RWPE1 (cell line): ENCODE results near the gene NUP153.

Experiments
- CTCF ChIA-PET: fragments of 350-600 bp; sonication (Branson Sonifier 250); formaldehyde crosslinking; extraction: SDS; loops from one replicate; lab custom pipeline; 2021; lab: Yijun Ruan, JAX
- POLR2A ChIA-PET: fragments of 400-600 bp; formaldehyde crosslinking; extraction: SDS; loops from one replicate; lab custom pipeline; 2020; ENCODE audit warnings: antibody characterized with exemption; ENCODE audit not compliant: low non-redundant PET; lab: Yijun Ruan, JAX
- DNase-seq: peaks from one replicate; pipeline ENCODE4 v3.0.0; 2012; ENCODE audit warnings: low spot score
- H3K27ac ChIP-seq: fragments of 450-650 bp; 2 replicates; pipeline ENCODE4 v1.5.1; 2017
- TF ChIP-seq, protein P1 (sequence below): fragments of 450-650 bp; conservative IDR thresholded peaks from 2 replicates; pipeline ENCODE4 v1.5.1; 2017; ENCODE audit warnings: low read depth, mild to moderate bottlenecking

NUP153 gene

GRCh38 chr6:17650656-17651309 is 55.9 kb downstream of the NUP153 start:
- CTCF ChIA-PET: interaction anchor here (1.0 kb wide), 1 partner anchor 26 kb away, joined by 5 read pairs; no protein-coding TSS in a partner anchor
- no peak overlapping the region for H3K27ac ChIP-seq
- no peak for DNase-seq
- TF ChIP-seq, protein P1, sequence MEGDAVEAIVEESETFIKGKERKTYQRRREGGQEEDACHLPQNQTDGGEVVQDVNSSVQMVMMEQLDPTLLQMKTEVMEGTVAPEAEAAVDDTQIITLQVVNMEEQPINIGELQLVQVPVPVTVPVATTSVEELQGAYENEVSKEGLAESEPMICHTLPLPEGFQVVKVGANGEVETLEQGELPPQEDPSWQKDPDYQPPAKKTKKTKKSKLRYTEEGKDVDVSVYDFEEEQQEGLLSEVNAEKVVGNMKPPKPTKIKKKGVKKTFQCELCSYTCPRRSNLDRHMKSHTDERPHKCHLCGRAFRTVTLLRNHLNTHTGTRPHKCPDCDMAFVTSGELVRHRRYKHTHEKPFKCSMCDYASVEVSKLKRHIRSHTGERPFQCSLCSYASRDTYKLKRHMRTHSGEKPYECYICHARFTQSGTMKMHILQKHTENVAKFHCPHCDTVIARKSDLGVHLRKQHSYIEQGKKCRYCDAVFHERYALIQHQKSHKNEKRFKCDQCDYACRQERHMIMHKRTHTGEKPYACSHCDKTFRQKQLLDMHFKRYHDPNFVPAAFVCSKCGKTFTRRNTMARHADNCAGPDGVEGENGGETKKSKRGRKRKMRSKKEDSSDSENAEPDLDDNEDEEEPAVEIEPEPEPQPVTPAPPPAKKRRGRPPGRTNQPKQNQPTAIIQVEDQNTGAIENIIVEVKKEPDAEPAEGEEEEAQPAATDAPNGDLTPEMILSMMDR: no peak
- POLR2A ChIA-PET: no interaction called here

- POLR2A ChIA-PET: no interaction called here
- CTCF ChIA-PET: no interaction called here
- H3K27ac ChIP-seq: no peak overlapping the region
- TF ChIP-seq, protein P1: no peak
- DNase-seq: no peak
These were observed 58.0 kb downstream of the NUP153 start for GRCh38 chr6:17648745-17649144.

DNA sequence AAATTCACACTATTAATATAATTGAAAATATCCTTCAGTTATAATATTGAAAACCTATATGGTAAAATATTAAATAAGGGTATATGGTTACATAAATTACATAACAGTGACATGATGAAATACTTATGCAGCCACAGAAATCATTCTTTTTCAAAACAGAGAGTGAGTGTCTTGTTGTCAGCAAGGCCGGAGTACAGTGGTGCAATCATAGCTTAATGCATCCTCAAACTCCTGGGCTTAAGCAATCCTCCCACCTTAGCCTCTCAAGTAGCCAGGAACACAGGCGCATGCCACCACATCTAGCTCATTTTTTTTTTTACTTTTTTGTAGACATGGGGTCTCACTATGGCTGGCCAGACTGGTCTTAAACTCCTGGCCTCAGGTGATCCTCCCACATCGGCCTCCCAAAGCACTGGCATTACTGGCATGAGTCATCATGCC is 66.2 kb downstream of the NUP153 start:
- TF ChIP-seq, protein P1: no peak
- no peak for DNase-seq
- POLR2A ChIA-PET: no interaction called here

GRCh38 chr6:17638212-17638715 is 68.5 kb downstream of the NUP153 start:
- TF ChIP-seq, protein P1: no peak
- POLR2A ChIA-PET: no interaction called here
- CTCF ChIA-PET: interaction anchor here (0.6 to 0.7 kb wide), 3 partner anchors 19 to 582 kb away, joined by 3 to 5 read pairs (median 3); no protein-coding TSS in a partner anchor
- no peak for DNase-seq
- no peak overlapping the region for H3K27ac ChIP-seq

More for the DNA sequence above, 66.2 kb downstream of the NUP153 start:
- CTCF ChIA-PET: interaction anchor here (0.6 kb wide), 1 partner anchor 1953 kb away, joined by 3 read pairs; no protein-coding TSS in a partner anchor
- no peak overlapping the region for H3K27ac ChIP-seq

DNA sequence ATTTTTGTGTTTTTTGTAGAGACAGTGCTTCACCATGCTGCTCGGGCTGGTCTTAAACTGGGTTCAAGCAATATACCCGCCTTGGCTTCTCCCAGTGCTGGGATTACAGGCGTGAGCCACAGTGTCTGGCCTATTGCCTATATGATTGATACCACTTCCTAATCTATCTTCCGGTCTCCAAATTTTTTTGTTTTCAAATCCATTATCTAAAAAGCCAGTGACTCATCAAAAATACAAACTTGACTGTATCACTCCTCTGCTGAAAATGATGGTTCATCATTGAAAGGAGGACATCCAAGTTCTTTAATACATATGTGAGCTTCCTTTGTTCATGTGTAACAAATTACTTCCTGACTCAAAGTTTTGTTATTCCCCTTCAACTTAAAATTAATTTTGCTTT is 71.2 kb downstream of the NUP153 start:
- ChIA-PET CTCF (interaction anchor here (0.6 to 0.8 kb wide), 2 partner anchors 162 to 169 kb away, joined by 5 to 8 read pairs; no protein-coding TSS in a partner anchor), POLR2A (no interaction called here)

DNA sequence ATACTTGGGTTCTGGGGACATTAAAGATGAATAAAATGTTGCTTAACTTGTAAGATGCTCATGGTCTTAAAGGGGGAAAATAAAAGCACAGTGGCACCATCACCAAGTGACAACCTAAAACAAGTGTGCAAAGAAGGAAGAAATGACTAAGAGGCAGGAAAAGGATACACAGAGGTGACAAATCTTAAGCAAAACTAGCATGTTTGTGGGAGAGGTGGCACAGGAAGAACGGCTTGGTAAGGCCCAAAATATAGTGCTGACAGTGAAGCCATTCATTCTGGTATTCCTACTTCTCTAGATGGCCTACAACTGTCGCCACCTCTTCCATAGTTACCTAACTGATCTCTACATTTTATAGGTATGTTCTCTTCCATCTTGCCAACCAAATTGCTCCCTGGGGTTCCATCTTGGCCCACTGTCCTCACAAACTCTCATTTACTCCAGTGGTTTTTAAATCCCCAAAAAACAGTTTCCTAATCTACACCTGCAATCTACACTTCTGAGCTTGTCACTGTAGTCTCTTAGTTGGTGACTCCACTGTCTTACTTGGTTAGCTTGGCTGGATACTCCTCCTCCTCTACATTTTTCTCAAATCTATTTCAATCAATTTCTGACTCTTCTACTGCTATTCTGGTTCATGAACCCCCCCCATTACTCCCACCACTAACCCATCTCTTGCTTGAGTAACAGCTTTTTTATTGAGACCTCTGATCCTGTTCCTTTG is 73.1 kb downstream of the NUP153 start:
- CTCF ChIA-PET: interaction anchor here (0.7 kb wide), 1 partner anchor 1047 kb away, joined by 7 read pairs; no protein-coding TSS in a partner anchor
- no peak overlapping the region for H3K27ac ChIP-seq
- no peak for DNase-seq
- TF ChIP-seq, protein P1: no peak
- POLR2A ChIA-PET: no interaction called here

More for the DNA sequence above, 71.2 kb downstream of the NUP153 start:
- H3K27ac ChIP-seq: no peak overlapping the region
- TF ChIP-seq, protein P1: no peak
- DNase-seq: no peak
